GM12891 (cell line): Measurements from ENCODE around the gene E2F7.

Experiments
- PAX5 ChIP-seq: IDR thresholded peaks from 2 replicates; pipeline ENCODE4 v1.6.1; 2011; ENCODE audit warnings: low read length, moderate library complexity, mild to moderate bottlenecking; ENCODE audit not compliant: insufficient read depth, severe bottlenecking
- POLR2A ChIP-seq: IDR thresholded peaks from 2 replicates; pipeline ENCODE4 v1.6.1; 2011; ENCODE audit warnings: low read depth, low read length, control low read depth
- POLR2AphosphoS5 ChIP-seq: IDR thresholded peaks from 2 replicates; pipeline ENCODE4 v1.6.1; 2011; ENCODE audit warnings: low read depth, low read length, control low read depth
- SPI1 ChIP-seq: IDR thresholded peaks from 2 replicates; pipeline ENCODE4 v1.6.1; 2011; ENCODE audit warnings: low read depth, low read length, control low read depth

- TF ChIP-seq POLR2AphosphoS5 (no peak), SPI1 (no peak), PAX5 (no peak), POLR2A (no peak)
These were observed 20.6 kb downstream of the E2F7 start for GRCh38 chr12:77044721-77045120.
